OCI-LY1 (cell line): ENCODE results near the gene PHLPP1.

ENCODE experiments used
- EZH2 ChIP-seq: fragments of 200-600 bp; sonication (generic), shearing (Covaris generic); IDR thresholded peaks from 2 replicates; pipeline ENCODE4 v1.8.0; 2017; ENCODE audit warnings: borderline replicate concordance, mixed run types, mild to moderate bottlenecking, antibody characterized with exemption, low read length, moderate library complexity, mixed read lengths
- TF ChIP-seq, protein P1 (sequence below): fragments of 200-600 bp; sonication (generic), shearing (Covaris generic); IDR thresholded peaks from 2 replicates; pipeline ENCODE4 v1.5.1; 2017; ENCODE audit warnings: mild to moderate bottlenecking, antibody characterized with exemption, low read length, moderate library complexity, mixed read lengths

DNA sequence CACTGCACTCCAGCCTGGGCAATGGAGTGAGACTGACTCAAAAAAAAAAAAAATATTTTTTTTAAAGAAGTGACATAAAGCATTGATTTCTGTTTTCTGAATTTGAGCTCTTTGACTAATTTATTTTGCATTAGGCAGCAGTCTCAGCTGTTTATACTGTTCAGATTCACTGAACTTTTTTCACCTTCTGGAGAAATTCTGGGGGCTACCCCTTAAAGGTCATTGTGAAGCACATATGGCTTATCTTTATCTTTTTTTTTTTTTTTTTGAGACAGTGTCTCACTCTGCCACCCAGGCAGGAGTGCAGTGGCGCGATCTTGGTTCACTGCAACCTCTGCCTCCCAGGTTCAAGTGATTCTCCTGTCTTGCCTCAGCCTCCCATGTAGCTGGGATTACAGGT is 12.9 kb downstream of the PHLPP1 start:
- TF ChIP-seq, protein P1, sequence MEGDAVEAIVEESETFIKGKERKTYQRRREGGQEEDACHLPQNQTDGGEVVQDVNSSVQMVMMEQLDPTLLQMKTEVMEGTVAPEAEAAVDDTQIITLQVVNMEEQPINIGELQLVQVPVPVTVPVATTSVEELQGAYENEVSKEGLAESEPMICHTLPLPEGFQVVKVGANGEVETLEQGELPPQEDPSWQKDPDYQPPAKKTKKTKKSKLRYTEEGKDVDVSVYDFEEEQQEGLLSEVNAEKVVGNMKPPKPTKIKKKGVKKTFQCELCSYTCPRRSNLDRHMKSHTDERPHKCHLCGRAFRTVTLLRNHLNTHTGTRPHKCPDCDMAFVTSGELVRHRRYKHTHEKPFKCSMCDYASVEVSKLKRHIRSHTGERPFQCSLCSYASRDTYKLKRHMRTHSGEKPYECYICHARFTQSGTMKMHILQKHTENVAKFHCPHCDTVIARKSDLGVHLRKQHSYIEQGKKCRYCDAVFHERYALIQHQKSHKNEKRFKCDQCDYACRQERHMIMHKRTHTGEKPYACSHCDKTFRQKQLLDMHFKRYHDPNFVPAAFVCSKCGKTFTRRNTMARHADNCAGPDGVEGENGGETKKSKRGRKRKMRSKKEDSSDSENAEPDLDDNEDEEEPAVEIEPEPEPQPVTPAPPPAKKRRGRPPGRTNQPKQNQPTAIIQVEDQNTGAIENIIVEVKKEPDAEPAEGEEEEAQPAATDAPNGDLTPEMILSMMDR: no peak
- no peak for TF ChIP-seq EZH2
